ENCODE data around the gene HDAC10. TPM values are rescaled to one million over a fixed set of nuclear protein-coding genes. Genes with fewer than 3 reads are reported as not detected.

The HDAC10 gene, protein sequence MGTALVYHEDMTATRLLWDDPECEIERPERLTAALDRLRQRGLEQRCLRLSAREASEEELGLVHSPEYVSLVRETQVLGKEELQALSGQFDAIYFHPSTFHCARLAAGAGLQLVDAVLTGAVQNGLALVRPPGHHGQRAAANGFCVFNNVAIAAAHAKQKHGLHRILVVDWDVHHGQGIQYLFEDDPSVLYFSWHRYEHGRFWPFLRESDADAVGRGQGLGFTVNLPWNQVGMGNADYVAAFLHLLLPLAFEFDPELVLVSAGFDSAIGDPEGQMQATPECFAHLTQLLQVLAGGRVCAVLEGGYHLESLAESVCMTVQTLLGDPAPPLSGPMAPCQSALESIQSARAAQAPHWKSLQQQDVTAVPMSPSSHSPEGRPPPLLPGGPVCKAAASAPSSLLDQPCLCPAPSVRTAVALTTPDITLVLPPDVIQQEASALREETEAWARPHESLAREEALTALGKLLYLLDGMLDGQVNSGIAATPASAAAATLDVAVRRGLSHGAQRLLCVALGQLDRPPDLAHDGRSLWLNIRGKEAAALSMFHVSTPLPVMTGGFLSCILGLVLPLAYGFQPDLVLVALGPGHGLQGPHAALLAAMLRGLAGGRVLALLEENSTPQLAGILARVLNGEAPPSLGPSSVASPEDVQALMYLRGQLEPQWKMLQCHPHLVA
- total RNA-seq, result 10 to 100 TPM in 3 of 4 donors, 1 to 10 TPM in 1; 7.2 to 47.4 (median 14.9) TPM
- polyA plus RNA-seq, result 10 to 100 TPM in 2 of 3 donors, 1 to 10 TPM in 1; 8.8 to 45.9 (median 12.0) TPM

GRCh38 chr22:50250555-50251476 lies at the start of gene HDAC10:
Gene HDAC10, minus strand, starts transcription at chr22:50251265. Its CDS starts 233 bp downstream, at chr22:50251032.
- Histone ChIP-seq H3K27me3 (no peaks in the 10 kb centered on the region), H3K4me3 (peak within 1 kb of the TSS; percentile 47 to 82 (median 68)), H3K9me3 (no peaks in the 10 kb centered on the region), H3K36me3 (peaks cover 0 to 12% (median 3%) of the 10 kb centered on the region in 4 donors), H3K27ac (peak within 1 kb of the TSS; percentile 75 to 82 (median 81)), H3K4me1 (peaks cover 0 to 48% (median 32%) of the 10 kb centered on the region in 4 donors)
- DNase-seq, result peak; percentile 88
- 1% methylated on average over 81 of the region's 81 CpGs for WGBS, 2 donors
- no peak for TF ChIP-seq CTCF (IDR thresholded peaks at IDR 0.05)
- peak in 2 of 4 donors; percentile 58 to 68 for TF ChIP-seq POLR2AphosphoS5 (IDR thresholded peaks at IDR 0.05)
- intact Hi-C loops (cut with DNase I), result loop anchor here (1.0 kb wide), 1 partner anchor 91 kb away; no protein-coding TSS in a partner anchor

- TF ChIP-seq EP300 (IDR thresholded peaks at IDR 0.05) (no peak), CTCF (IDR thresholded peaks at IDR 0.05) (no peak), POLR2AphosphoS5 (IDR thresholded peaks at IDR 0.05) (no peak), POLR2A (IDR thresholded peaks at IDR 0.05) (no peak)
- Histone ChIP-seq H3K36me3 (no peaks in the 10 kb centered on the region), H3K4me1 (peaks cover 3 to 97% (median 94%) of the 10 kb centered on the region in 4 donors), H3K4me3 (peak overlapping the region in 3 of 4 donors; percentile 35 to 40 (median 40)), H3K27ac (peak overlapping the region; percentile 89 to 96 (median 90)), H3K27me3 (no peaks in the 10 kb centered on the region), H3K9me3 (no peaks in the 10 kb centered on the region)
- intact Hi-C loops (cut with DNase I), result no loop called here
- 62 to 82% methylated on average over 14 of the region's 14 CpGs for WGBS, 2 donors
- no peak for DNase-seq
Observed at GRCh38 chr22:50300620-50301257, 49.7 kb upstream of the HDAC10 start.

DNA sequence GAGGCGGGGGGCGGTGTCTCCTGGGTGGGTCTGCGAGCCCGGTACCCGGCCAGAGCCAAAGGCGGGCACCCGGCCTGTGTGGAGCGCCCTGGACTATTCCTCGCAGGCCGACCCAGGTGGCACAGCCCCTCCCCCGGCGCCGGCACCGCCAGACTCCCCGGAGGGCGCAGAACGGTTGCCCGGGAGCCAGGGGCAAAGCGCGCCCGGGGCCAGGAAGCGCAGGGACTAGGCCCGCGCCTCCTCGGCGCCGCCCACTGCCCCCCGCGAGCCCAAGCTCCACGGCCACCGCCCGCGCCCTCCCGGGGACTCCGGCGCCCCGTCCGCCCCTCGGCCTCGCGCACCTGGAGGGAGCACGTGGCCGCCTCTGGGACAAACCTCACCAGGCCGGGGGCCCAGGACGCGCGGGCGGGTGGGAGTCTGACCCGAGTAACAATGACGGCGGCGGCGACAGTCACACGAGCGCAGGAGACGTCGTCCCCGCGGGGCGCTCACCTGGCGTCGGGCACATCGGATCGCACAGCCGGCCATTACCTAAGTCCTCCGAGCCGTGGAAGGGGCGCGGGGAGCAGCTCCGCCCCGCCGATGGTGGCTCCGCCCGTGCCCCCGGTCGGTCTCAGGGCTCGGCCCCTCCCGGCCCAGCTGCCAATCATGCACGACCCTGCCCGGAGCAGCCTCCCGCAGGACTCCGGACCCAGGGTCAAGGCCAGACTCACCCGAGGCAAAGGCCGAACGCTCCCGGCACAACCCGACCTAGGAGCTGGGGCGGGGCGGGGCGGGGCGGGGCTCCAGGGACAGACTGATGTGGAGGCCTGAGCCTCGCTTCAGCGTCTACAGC lies 48.9 kb upstream of the HDAC10 start:
- 7 to 30% methylated on average over 93 of the region's 93 CpGs for WGBS, 2 donors
- peaks cover 3 to 93% (median 86%) of the 10 kb centered on the region in 4 donors for H3K4me1 ChIP-seq
- no peaks in the 10 kb centered on the region for H3K9me3 ChIP-seq
- no peak for TF ChIP-seq EP300 (IDR thresholded peaks at IDR 0.05)
- no peak for TF ChIP-seq POLR2A (IDR thresholded peaks at IDR 0.05)
- TF ChIP-seq CTCF (IDR thresholded peaks at IDR 0.05), result no peak
- TF ChIP-seq POLR2AphosphoS5 (IDR thresholded peaks at IDR 0.05), result no peak
- no peaks in the 10 kb centered on the region for H3K36me3 ChIP-seq
- peak overlapping the region; percentile 33 to 96 (median 90) for H3K27ac ChIP-seq
- no peaks in the 10 kb centered on the region for H3K27me3 ChIP-seq
- DNase-seq, result no peak
- peak overlapping the region; percentile 1 to 40 (median 38) for H3K4me3 ChIP-seq
- intact Hi-C loops (cut with DNase I), result no loop called here
